ENCODE data around the gene LPGAT1.

Gene LPGAT1

GRCh38 chr1:211842518-211842917 lies 12.0 kb upstream of the LPGAT1 start:
- Mint-ChIP-seq H3K36me3 (ENCODE audit: insufficient read depth) (no peaks in the 10 kb centered on the region), H3K27me3 (no peaks in the 10 kb centered on the region), H3K4me1 (ENCODE audit: low read depth in 2 of 2) (peaks cover 11 to 15% of the 10 kb centered on the region in 2 donors), H3K27ac (peak overlapping the region; percentile 62 to 84), H3K4me3 (peak overlapping the region; percentile 54 to 58), H3K9me3 (peaks cover 0 to 2% of the 10 kb centered on the region in 2 donors)
- no peak for DNase-seq
- ATAC-seq (replicated peaks) = no peak

- Mint-ChIP-seq H3K27ac (no peak overlapping the region), H3K4me3 (no peak overlapping the region), H3K4me1 (ENCODE audit: low read depth in 2 of 2) (peaks cover 11 to 18% of the 10 kb centered on the region in 2 donors), H3K9me3 (peaks cover 0 to 2% of the 10 kb centered on the region in 2 donors), H3K36me3 (ENCODE audit: insufficient read depth) (no peaks in the 10 kb centered on the region), H3K27me3 (no peaks in the 10 kb centered on the region)
- ATAC-seq (replicated peaks) = no peak
- DNase-seq = no peak
These were observed 8.5 kb upstream of the LPGAT1 start for GRCh38 chr1:211839106-211839505.

DNA sequence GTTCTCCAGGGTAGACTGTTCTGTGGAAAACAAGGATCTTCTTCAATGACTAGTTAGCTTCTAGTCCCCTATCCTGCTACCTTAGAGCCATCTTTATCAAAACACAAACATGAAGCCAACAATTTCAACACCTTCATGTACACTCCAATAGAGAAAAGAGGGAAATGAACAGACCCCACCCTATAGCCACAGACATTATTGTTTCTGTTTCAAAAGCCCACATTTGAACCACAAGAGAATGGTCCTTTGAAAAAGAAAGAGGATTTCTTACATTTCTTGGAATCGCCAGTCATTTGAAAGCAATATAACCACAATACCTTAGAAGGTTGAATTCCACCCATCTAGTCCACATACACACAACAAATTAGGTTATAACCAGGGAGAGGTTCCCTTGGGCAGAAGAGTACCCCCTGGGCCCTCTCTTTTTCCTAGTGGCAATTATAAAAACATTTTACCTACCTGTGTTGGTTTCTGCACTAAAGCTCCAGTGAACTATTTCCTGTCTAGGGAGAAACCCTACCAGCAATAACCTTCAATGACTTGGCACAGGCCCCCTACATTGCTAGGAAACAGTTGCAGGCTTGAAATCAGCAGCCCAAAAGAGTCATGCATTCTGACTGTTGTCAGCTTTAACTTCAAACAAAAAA lies 2.7 kb upstream of the LPGAT1 start:
- Mint-ChIP-seq H3K9me3 (no peaks in the 10 kb centered on the region), H3K27me3 (no peaks in the 10 kb centered on the region), H3K27ac (peak overlapping the region in 1 of 2 donors; percentile 32), H3K36me3 (ENCODE audit: insufficient read depth) (peaks cover 11% of the 10 kb centered on the region), H3K4me3 (peak overlapping the region; percentile 5 to 25), H3K4me1 (ENCODE audit: low read depth in 2 of 2) (peaks cover 21 to 35% of the 10 kb centered on the region in 2 donors)
- DNase-seq = no peak
- ATAC-seq (replicated peaks) = no peak

DNA sequence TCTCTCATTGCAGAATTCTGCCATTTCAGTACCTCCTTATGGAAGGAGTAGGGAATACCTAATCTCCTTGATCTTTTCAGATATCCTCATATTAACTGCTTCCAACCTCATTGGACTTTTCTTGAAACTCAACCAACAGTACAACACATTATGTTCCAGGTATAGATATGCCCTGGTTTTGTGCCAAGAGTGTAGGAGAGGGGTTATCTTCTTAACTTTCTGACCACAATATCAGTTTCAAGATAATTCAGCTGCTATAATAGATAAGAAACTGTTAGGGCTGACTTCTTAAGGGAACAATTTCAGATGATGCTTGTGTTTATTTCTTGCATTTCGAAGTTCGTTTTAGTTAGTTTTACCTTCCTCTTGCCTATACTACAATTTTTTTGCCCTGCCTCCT lies 2.1 kb upstream of the LPGAT1 start:
- no peak for DNase-seq
- Mint-ChIP-seq H3K27ac (peak overlapping the region in 1 of 2 donors; percentile 32), H3K9me3 (no peaks in the 10 kb centered on the region), H3K4me3 (peak overlapping the region; percentile 5 to 25), H3K36me3 (ENCODE audit: insufficient read depth) (peaks cover 11% of the 10 kb centered on the region), H3K4me1 (ENCODE audit: low read depth in 2 of 2) (peaks cover 22 to 40% of the 10 kb centered on the region in 2 donors), H3K27me3 (no peaks in the 10 kb centered on the region)
- ATAC-seq (replicated peaks) = no peak

- DNase-seq (no peak), ATAC-seq (replicated peaks) (no peak)
- H3K4me3 Mint-ChIP-seq = peak overlapping the region; percentile 90 to 94
- no peaks in the 10 kb centered on the region for H3K9me3 Mint-ChIP-seq
- no peaks in the 10 kb centered on the region for H3K27me3 Mint-ChIP-seq
- H3K27ac Mint-ChIP-seq = peak overlapping the region in 1 of 2 donors; percentile 94
- H3K36me3 Mint-ChIP-seq (ENCODE audit: insufficient read depth) = peaks cover 11% of the 10 kb centered on the region
- H3K4me1 Mint-ChIP-seq (ENCODE audit: low read depth in 2 of 2) = peaks cover 28 to 47% of the 10 kb centered on the region in 2 donors
These were observed 1.2 kb upstream of the LPGAT1 start for GRCh38 chr1:211831558-211832323.

DNA sequence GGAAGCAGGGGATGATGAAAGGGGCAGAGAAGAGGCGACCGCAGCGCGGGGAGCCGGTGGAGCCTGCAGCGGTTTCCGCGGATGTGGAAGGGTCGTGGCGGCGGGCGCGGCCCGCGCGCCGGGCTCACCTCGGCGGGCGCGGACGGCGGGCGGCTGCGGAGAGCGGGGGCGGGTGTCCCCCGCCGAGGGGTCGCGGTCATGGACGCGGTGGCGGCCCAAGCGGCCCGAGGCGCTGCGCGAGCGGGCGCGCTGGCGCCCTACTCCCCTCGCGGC lies 572 bp downstream of the LPGAT1 start:
- Mint-ChIP-seq H3K9me3 (no peaks in the 10 kb centered on the region), H3K4me3 (peak overlapping the region; percentile 90 to 92), H3K36me3 (ENCODE audit: insufficient read depth) (peaks cover 18% of the 10 kb centered on the region), H3K27ac (peak overlapping the region; percentile 91 to 93), H3K4me1 (ENCODE audit: low read depth in 2 of 2) (peaks cover 28 to 47% of the 10 kb centered on the region in 2 donors), H3K27me3 (no peaks in the 10 kb centered on the region)
- ATAC-seq (replicated peaks) = peak; percentile 31
- peak; percentile 12 to 22 (median 20) for DNase-seq

DNA sequence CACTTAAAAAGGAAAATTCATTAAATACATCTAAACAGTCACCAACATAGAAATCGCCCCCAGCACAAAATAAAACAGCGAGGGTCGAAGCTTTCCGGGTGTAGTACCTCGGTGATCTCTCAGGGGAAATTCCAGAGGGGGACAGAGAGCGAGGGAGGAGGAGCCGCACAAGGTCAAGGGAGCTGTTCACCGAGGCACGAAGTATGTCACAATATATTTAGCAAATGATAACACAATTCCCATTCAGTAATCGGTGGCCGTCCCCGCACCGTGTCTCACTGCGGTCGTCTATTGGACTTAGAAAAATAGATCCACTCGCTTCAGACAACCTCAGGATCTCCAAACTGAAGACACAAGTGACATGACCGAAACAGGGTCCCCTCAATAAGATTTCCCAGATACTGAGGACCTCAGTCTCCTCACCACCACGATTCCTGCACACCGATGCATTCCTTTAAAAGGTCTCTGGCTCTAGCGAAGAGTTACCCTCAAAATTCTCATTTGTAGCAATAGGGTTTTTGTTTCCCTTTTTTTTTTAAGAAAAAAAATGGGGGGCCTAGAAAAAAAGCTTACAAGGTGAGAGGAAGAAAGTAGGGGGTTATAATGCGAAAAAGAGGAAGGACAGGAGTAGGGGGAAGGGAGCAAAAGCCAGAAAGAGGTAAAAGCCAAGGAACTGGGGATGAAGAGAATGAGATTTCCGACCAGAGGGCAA lies 1.1 kb downstream of the LPGAT1 start:
- H3K36me3 Mint-ChIP-seq (ENCODE audit: insufficient read depth) = peaks cover 21% of the 10 kb centered on the region
- DNase-seq (no peak), ATAC-seq (replicated peaks) (no peak)
- H3K4me1 Mint-ChIP-seq (ENCODE audit: low read depth in 2 of 2) = peaks cover 28 to 47% of the 10 kb centered on the region in 2 donors
- peak overlapping the region; percentile 91 to 93 for H3K27ac Mint-ChIP-seq
- H3K4me3 Mint-ChIP-seq = peak overlapping the region; percentile 90 to 92
- no peaks in the 10 kb centered on the region for H3K9me3 Mint-ChIP-seq
- no peaks in the 10 kb centered on the region for H3K27me3 Mint-ChIP-seq

- Mint-ChIP-seq H3K27ac (peak overlapping the region; percentile 91 to 93), H3K36me3 (ENCODE audit: insufficient read depth) (peaks cover 22% of the 10 kb centered on the region), H3K9me3 (no peaks in the 10 kb centered on the region), H3K27me3 (no peaks in the 10 kb centered on the region), H3K4me1 (ENCODE audit: low read depth in 2 of 2) (peaks cover 25 to 50% of the 10 kb centered on the region in 2 donors), H3K4me3 (peak overlapping the region; percentile 90 to 92)
- no peak for DNase-seq
- ATAC-seq (replicated peaks) = no peak
These were observed 1.8 kb downstream of the LPGAT1 start for GRCh38 chr1:211828584-211829342.

DNA sequence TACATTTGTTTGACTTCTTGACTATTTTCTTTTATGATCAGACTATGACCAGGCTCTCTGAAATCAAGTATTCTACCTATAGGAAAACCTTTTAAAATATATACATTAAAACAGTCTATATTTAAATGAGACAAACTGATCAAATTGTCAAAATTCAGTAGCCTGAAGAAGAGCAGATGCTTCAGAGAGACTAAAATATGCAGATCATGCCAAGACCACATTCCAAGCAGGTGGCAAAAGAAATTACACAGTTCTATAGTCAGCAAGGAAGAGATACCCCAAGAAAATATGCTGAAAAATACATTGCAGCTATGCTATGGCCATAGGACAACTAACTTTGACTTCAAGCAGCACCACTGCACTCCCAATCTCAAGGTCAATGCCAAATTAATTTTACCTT lies 3.5 kb downstream of the LPGAT1 start:
- Mint-ChIP-seq H3K4me1 (ENCODE audit: low read depth in 2 of 2) (peaks cover 20 to 47% of the 10 kb centered on the region in 2 donors), H3K4me3 (no peak overlapping the region), H3K27me3 (no peaks in the 10 kb centered on the region), H3K36me3 (ENCODE audit: insufficient read depth) (peaks cover 24% of the 10 kb centered on the region), H3K9me3 (no peaks in the 10 kb centered on the region), H3K27ac (peak overlapping the region in 1 of 2 donors; percentile 22)
- DNase-seq (no peak), ATAC-seq (replicated peaks) (no peak)

DNA sequence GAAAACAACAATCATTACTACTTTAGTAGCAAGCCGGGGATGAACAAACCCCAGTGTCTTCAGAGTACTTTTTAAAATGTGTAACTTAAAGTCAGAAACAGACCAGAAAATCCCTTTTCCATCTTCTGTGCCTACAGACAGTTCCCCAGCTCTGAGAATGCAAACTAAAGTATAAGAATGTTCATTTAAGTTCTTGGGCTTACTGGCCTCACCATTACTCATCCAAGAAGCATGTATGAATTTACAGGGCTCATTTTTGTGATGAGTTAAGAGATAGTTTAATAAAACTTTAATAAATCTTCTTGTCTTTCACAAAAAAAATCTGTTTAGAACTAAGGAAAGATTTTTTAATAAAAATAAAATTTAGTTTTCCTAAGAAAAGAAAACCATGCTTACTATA lies 4.6 kb downstream of the LPGAT1 start:
- Mint-ChIP-seq H3K27me3 (no peaks in the 10 kb centered on the region), H3K36me3 (ENCODE audit: insufficient read depth) (peaks cover 23% of the 10 kb centered on the region), H3K4me1 (ENCODE audit: low read depth in 2 of 2) (peaks cover 20 to 46% of the 10 kb centered on the region in 2 donors), H3K4me3 (no peak overlapping the region), H3K27ac (no peak overlapping the region), H3K9me3 (no peaks in the 10 kb centered on the region)
- ATAC-seq (replicated peaks) (no peak), DNase-seq (no peak)

DNA sequence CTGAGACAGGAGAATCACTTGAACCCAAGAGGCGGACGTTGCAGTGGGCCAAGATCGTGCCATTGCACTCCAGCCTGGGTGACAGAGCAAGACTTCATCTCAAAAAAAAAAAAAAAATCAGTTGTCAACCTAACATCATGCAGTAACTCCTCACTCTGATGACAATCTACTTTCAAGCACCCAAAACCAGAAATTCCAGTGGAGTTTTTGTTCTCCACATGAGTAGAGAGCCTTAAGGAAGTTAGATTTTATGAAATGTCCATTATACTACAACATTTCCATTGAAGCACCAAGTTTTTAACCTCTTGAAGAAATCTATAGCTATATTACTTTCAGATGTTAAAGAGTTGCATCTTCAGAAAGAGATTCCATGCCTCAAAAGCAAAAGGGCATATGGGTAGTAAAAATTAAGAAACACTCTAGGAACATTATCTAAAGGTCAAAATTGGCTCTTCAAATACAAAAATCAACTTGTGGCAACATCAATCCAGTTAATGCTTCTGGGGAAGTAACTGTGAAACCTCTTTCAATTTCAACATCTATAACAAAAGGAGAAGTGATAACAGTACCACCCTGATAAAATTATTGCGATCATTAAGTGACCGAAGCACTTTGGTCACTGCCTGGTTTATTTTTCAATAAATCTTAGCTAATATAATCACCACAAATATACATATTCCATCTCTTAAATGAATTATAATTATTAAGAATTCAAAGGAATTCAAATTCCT lies 7.7 kb downstream of the LPGAT1 start:
- Mint-ChIP-seq H3K9me3 (no peaks in the 10 kb centered on the region), H3K27ac (peak overlapping the region in 1 of 2 donors; percentile 42), H3K4me3 (no peak overlapping the region), H3K36me3 (ENCODE audit: insufficient read depth) (peaks cover 23% of the 10 kb centered on the region), H3K4me1 (ENCODE audit: low read depth in 2 of 2) (peaks cover 10 to 25% of the 10 kb centered on the region in 2 donors), H3K27me3 (no peaks in the 10 kb centered on the region)
- ATAC-seq (replicated peaks) (no peak), DNase-seq (no peak)

DNA sequence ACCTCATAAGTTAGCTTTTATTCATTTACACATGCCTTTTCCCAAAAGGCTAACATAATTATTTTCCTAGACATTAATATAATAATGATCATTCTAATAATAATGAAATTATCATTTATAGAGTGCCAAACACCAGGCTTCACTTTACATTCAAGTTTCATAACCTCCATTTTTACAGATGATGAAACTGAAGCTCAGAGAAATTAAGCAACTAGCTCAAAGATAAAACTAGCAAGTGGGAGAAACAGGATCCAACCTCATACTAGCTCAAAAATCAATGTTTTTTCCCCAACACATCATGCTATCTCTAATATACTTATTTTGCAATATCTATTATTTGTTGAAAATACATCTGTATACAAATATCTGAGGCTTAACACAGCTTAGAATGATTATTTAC lies 14.0 kb downstream of the LPGAT1 start:
- H3K27ac Mint-ChIP-seq = no peak overlapping the region
- H3K27me3 Mint-ChIP-seq = no peaks in the 10 kb centered on the region
- DNase-seq (no peak), ATAC-seq (replicated peaks) (no peak)
- peaks cover 3 to 7% of the 10 kb centered on the region in 2 donors for H3K4me1 Mint-ChIP-seq (ENCODE audit: low read depth in 2 of 2)
- H3K4me3 Mint-ChIP-seq = no peak overlapping the region
- H3K9me3 Mint-ChIP-seq = no peaks in the 10 kb centered on the region
- peaks cover 13% of the 10 kb centered on the region for H3K36me3 Mint-ChIP-seq (ENCODE audit: insufficient read depth)

DNA sequence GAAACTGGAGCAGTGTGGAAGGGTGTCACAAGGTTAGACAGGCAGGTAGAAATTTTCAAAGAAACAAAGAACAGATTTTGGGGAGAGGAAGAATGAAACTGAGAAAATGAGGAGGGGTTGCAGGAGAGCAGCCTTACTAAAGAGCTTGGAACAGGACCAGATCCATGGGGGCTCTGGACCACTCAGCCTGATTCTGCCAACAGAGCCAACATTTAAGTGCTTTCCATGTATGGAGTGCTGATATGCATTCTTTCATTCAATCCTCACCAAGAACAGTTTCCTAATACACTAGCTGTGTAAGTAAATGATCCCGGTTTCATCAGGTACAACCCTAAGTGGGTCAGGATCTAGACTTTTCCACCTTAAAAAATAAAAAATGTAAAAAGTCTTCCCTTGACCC lies 16.2 kb downstream of the LPGAT1 start:
- DNase-seq = no peak
- Mint-ChIP-seq H3K27ac (no peak overlapping the region), H3K36me3 (ENCODE audit: insufficient read depth) (peaks cover 5% of the 10 kb centered on the region), H3K4me1 (ENCODE audit: low read depth in 2 of 2) (peaks cover 3 to 5% of the 10 kb centered on the region in 2 donors), H3K4me3 (no peak overlapping the region), H3K27me3 (no peaks in the 10 kb centered on the region), H3K9me3 (no peaks in the 10 kb centered on the region)
- no peak for ATAC-seq (replicated peaks)

Measured in effector memory CD8-positive, alpha-beta T cell (primary cell).